Kidney (tissue), 14 donors: ENCODE data around the gene PLCB1. TPM values are rescaled to one million over a fixed set of nuclear protein-coding genes. Genes with fewer than 3 reads are reported as not detected.

Experiments used
- DNase-seq, 5 donors: peaks; one replicate each; pipeline ENCODE4 v3.0.0-alpha.2; 2013 to 2020
- FAIRE-seq: peaks from 2 replicates; lab custom pipeline; 2012; peaks lifted over from hg19 to GRCh38; lab: Jason Lieb, UNC
- H3K27ac ChIP-seq, 2 donors: one replicate each; pipeline ENCODE4 v1.7.0; 2013; ENCODE audit warnings: low read depth in 2 of 2, low read length in 2 of 2, inconsistent platforms in 1 of 2
- H3K27me3 ChIP-seq: one replicate; pipeline ENCODE4 v1.7.1; 2013; ENCODE audit warnings: low read length, inconsistent platforms; ENCODE audit not compliant: control insufficient read depth, insufficient read depth
- H3K36me3 ChIP-seq, 3 donors: one replicate each; pipeline versions ENCODE4 v1.7.0 to v1.7.1; 2013; ENCODE audit warnings: low read length in 3 of 3, control low read depth in 1 of 3, inconsistent platforms in 1 of 3; ENCODE audit not compliant: insufficient read depth in 3 of 3, control insufficient read depth in 2 of 3
- H3K4me1 ChIP-seq, 3 donors: one replicate each; pipeline versions ENCODE4 v1.7.0 to v1.7.1; 2013; ENCODE audit warnings: low read length in 3 of 3, inconsistent platforms in 1 of 3, low read depth in 1 of 3; ENCODE audit not compliant: control insufficient read depth in 2 of 3, insufficient read depth in 2 of 3
- H3K4me3 ChIP-seq, 3 donors: one replicate each; pipeline versions ENCODE4 v1.7.0 to v1.8.1; 2013; ENCODE audit warnings: low read length in 3 of 3, control low read depth in 1 of 3, inconsistent platforms in 1 of 3
- H3K9ac ChIP-seq, 3 donors: one replicate each; pipeline versions ENCODE4 v1.7.0 to v1.7.1; 2013; ENCODE audit warnings: low read length in 3 of 3, control low read depth in 1 of 3, inconsistent platforms in 1 of 3
- H3K9me3 ChIP-seq, 3 donors: one replicate each; pipeline versions ENCODE4 v1.7.0 to v1.7.1; 2013; ENCODE audit warnings: low read length in 3 of 3, control low read depth in 1 of 3, inconsistent platforms in 1 of 3; ENCODE audit not compliant: control insufficient read depth in 2 of 3, insufficient read depth in 1 of 3
- intact Hi-C: fragments of 100-400 bp; cut with DNase I; formaldehyde crosslinking; loops from one replicate; pipeline ENCODE4 v1.11.1; 2022
- polyA plus RNA-seq: library from polyadenylated mRNA; stranded (reverse); fragments of 350-450 nt; fragmentation: Illumina TruSeq; extraction: RNeasy Lipid Tissue Mini Kit (QIAGEN cat#74804); gene quantifications from one replicate; pipeline ENCODE4 v1.2.3, GENCODE V29; 2014; ENCODE audit warnings: low read depth, low replicate concordance; ENCODE audit not compliant: insufficient read depth
- total RNA-seq: library from RNA; stranded (reverse); fragmentation: NEBNext Ultra II Directional; extraction: Animal tissue kit (Norgen Biotek cat#: 25700); gene quantifications from one replicate; pipeline ENCODE4 v1.2.1, GENCODE V29; 2021
- TF ChIP-seq, protein P1 (sequence below): IDR thresholded peaks from 3 replicates; pipeline ENCODE4 v1.5.1; 2012; ENCODE audit warnings: mild to moderate bottlenecking, moderate library complexity, borderline replicate concordance; ENCODE audit not compliant: insufficient read depth; ENCODE audit errors: extremely low read depth
- donor health status: control.
- donor health status: control.
- donor health status: control.
- donor health status: control.
- donor health status: control.
- donor health status: DM: yes; HTN: yes; CAD: no.
- donor health status: Normal renal cell carcinoma (clear cell type).

Gene PLCB1
- total and polyA plus RNA-seq, 2 donors from 2014 or later = 9.4 to 107 TPM

DNA sequence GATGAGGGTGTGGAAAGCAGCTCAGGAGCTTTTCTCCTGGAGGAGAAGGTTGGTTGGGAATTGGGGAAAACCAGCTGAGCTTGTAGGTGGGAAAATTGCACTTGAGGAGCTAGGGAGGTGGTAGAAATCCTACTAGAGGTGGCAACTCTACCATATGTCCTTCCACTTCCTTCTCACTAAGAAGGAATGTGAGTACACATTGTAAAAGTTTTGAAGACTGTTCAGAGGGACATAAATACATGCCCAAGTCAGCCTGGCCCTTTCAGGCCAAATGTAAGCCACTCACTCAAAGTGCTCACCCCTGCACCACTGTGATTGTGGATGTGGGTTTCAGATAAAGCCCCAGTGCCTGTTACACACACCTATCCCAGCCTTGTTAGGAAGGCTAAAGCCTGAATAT is 646.3 kb downstream of the PLCB1 start:
- TF ChIP-seq, protein P1, sequence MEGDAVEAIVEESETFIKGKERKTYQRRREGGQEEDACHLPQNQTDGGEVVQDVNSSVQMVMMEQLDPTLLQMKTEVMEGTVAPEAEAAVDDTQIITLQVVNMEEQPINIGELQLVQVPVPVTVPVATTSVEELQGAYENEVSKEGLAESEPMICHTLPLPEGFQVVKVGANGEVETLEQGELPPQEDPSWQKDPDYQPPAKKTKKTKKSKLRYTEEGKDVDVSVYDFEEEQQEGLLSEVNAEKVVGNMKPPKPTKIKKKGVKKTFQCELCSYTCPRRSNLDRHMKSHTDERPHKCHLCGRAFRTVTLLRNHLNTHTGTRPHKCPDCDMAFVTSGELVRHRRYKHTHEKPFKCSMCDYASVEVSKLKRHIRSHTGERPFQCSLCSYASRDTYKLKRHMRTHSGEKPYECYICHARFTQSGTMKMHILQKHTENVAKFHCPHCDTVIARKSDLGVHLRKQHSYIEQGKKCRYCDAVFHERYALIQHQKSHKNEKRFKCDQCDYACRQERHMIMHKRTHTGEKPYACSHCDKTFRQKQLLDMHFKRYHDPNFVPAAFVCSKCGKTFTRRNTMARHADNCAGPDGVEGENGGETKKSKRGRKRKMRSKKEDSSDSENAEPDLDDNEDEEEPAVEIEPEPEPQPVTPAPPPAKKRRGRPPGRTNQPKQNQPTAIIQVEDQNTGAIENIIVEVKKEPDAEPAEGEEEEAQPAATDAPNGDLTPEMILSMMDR = no peak
- H3K4me1 ChIP-seq = no peaks in the 10 kb centered on the region
- no peak overlapping the region for H3K4me3 ChIP-seq
- H3K9ac ChIP-seq = no peak overlapping the region
- intact Hi-C loops = no loop called here
- DNase-seq (no peak), FAIRE-seq (no peak)
- H3K9me3 ChIP-seq = no peaks in the 10 kb centered on the region
- H3K27me3 ChIP-seq = no peaks in the 10 kb centered on the region
- no peaks in the 10 kb centered on the region for H3K36me3 ChIP-seq
- no peak overlapping the region for H3K27ac ChIP-seq

DNA sequence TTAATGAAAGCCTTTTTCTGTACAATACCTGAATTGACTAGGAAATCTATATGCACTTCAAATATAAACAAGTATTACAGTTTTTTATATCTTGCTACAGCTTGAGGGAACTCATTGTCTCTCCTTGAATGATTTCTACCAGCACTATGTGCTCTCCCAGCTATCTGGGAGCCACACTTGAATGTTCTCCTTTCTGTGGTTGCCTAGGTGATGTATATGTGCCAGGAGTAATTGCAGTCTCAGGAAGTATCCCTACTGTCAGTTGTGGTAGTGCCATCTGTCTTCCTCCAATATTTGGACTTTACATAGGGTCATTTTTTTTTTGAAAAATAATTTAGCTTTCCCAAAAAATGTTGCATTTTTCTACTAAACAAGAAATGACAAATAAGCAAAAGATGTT is 648.8 kb downstream of the PLCB1 start:
- H3K9me3 ChIP-seq = no peaks in the 10 kb centered on the region
- TF ChIP-seq, protein P1 = no peak
- intact Hi-C loops = loop anchor here (10.0 kb wide), 1 partner anchor 584 kb away; no protein-coding TSS in a partner anchor
- no peak overlapping the region for H3K27ac ChIP-seq
- DNase-seq = no peak
- H3K4me1 ChIP-seq = no peaks in the 10 kb centered on the region
- no peaks in the 10 kb centered on the region for H3K27me3 ChIP-seq
- no peak overlapping the region for H3K9ac ChIP-seq
- no peak overlapping the region for H3K4me3 ChIP-seq
- no peaks in the 10 kb centered on the region for H3K36me3 ChIP-seq
- no peak for FAIRE-seq

DNA sequence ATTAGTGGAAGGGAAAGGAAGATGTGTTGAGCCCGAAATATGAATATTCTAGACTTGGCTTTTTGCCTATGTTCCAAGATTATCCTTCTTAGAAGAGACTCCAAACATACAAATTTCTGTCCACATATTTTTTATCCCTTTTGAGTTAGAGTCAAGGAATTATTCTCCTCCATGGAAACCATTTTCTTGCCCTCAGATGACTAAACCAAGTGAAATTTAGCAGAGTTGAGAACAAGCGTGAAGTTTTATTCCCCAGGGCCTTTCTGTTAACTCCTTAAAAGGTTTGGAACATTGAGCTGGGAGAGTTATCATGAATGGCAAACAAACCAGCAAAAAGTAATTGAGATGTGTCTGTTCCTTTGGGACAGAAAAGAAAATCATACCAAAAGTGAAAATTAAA is 650.7 kb downstream of the PLCB1 start:
- FAIRE-seq = no peak
- Histone ChIP-seq H3K27ac (no peak overlapping the region), H3K4me1 (no peaks in the 10 kb centered on the region), H3K9me3 (no peaks in the 10 kb centered on the region), H3K27me3 (no peaks in the 10 kb centered on the region), H3K4me3 (no peak overlapping the region), H3K9ac (no peak overlapping the region), H3K36me3 (no peaks in the 10 kb centered on the region)
- TF ChIP-seq, protein P1 = no peak
- DNase-seq = no peak
- intact Hi-C loops = loop anchor here (10.0 kb wide), 1 partner anchor 582 kb away; no protein-coding TSS in a partner anchor

DNA sequence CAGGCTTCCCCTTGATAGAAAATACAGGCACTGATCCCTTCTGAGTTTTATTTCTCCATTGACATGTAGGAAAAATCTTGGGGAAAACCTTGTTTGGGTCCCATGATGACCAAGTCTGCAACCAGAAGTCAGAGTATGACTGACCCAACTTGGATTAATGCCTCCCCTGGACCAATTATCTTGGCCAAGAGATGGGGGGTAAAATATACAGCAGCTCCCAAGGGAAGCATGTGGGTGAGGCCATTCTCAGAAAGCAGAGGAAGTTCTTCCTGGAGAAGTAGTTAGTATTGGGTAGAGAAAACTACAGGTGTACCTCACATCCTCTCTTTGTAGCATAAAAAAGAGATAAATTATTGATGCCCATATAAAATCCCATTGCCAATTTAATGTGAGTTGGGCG is 651.7 kb downstream of the PLCB1 start:
- Histone ChIP-seq H3K27me3 (no peaks in the 10 kb centered on the region), H3K36me3 (no peaks in the 10 kb centered on the region), H3K27ac (no peak overlapping the region), H3K4me1 (no peaks in the 10 kb centered on the region), H3K9ac (no peak overlapping the region), H3K4me3 (no peak overlapping the region), H3K9me3 (no peaks in the 10 kb centered on the region)
- no peak for DNase-seq
- intact Hi-C loops = loop anchor here (10.0 kb wide), 1 partner anchor 581 kb away; no protein-coding TSS in a partner anchor
- TF ChIP-seq, protein P1 = no peak
- no peak for FAIRE-seq
